ENCODE measurements around the gene MIER2.

Gene MIER2

GRCh38 chr19:377801-378581 lies 33.4 kb upstream of the MIER2 start:
- DNase-seq, result no peak

GRCh38 chr19:376111-376470 lies 31.5 kb upstream of the MIER2 start:
- no peak for DNase-seq

- peak; percentile 1 for DNase-seq
These were observed 31.0 kb upstream of the MIER2 start for GRCh38 chr19:375395-376110.

- peak; percentile 18 for DNase-seq
These were observed 30.3 kb upstream of the MIER2 start for GRCh38 chr19:374886-375235.

GRCh38 chr19:374183-374885 lies 29.7 kb upstream of the MIER2 start:
- peak; percentile 6 for DNase-seq

- peak; percentile 2 for DNase-seq
These were observed 29.0 kb upstream of the MIER2 start for GRCh38 chr19:373391-374182.

- peak; percentile 1 for DNase-seq
These were observed 27.8 kb upstream of the MIER2 start for GRCh38 chr19:372306-372890.

- peak; percentile 71 for DNase-seq
These were observed 27.0 kb upstream of the MIER2 start for GRCh38 chr19:371501-372168.

GRCh38 chr19:370641-371330 lies 26.2 kb upstream of the MIER2 start:
- no peak for DNase-seq

- DNase-seq, result no peak
These were observed 25.3 kb upstream of the MIER2 start for GRCh38 chr19:369876-370275.

- DNase-seq, result peak; percentile 1
These were observed 24.7 kb upstream of the MIER2 start for GRCh38 chr19:369256-369655.

GRCh38 chr19:368630-369024 lies 24.0 kb upstream of the MIER2 start:
- DNase-seq, result peak; percentile 2

GRCh38 chr19:367963-368629 lies 23.5 kb upstream of the MIER2 start:
- DNase-seq, result peak; percentile 1

- DNase-seq, result peak; percentile 11
These were observed 23.0 kb upstream of the MIER2 start for GRCh38 chr19:367561-367960.

GRCh38 chr19:366951-367350 lies 22.4 kb upstream of the MIER2 start:
- DNase-seq, result no peak

GRCh38 chr19:366205-366783 lies 21.7 kb upstream of the MIER2 start:
- peak; percentile 1 for DNase-seq

GRCh38 chr19:364496-365287 lies 20.1 kb upstream of the MIER2 start:
- DNase-seq, result peak; percentile 77

GRCh38 chr19:362683-363082 lies 18.1 kb upstream of the MIER2 start:
- no peak for DNase-seq

- peak; percentile 7 for DNase-seq
These were observed 17.6 kb upstream of the MIER2 start for GRCh38 chr19:362154-362553.

- no peak for DNase-seq
These were observed 15.0 kb upstream of the MIER2 start for GRCh38 chr19:359653-359925.

Measured in RPMI8226 (cell line).